Jurkat, Clone E6-1 (cell line): ENCODE data around the gene TRIM25.
A peak's percentile ranks its signal among the peaks of the same experiment; 100 is the strongest.

Experiments used
- DNase-seq: peaks from one replicate; pipeline ENCODE4 v3.0.0-alpha.2; 2011; ENCODE audit warnings: low read depth, low spot score
- H3K4me3 ChIP-seq: 2 replicates; pipeline ENCODE4 v1.5.1; 2011; ENCODE audit warnings: mild to moderate bottlenecking, low read length, control low read depth, moderate library complexity

TRIM25 gene

DNA sequence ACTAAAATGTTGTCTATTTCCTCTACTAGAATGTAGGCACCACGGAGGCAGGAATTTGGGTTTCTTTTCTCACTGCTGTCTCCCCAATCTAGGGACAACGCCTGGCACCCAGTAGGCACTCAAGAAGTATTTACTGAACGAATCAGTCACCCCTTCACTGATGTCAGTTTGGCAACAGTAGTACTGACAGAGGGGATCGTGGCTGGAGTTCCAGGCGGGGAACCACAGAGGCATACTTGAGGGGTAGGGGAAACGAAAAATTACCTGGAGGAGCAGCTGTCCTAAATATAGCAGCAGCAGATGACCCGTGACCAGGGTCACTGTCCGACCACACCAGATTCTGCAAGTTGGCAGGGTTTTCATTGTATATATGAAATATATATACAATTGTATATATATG lies 33.3 kb downstream of the TRIM25 start:
- no peak overlapping the region for H3K4me3 ChIP-seq
- no peak for DNase-seq

DNA sequence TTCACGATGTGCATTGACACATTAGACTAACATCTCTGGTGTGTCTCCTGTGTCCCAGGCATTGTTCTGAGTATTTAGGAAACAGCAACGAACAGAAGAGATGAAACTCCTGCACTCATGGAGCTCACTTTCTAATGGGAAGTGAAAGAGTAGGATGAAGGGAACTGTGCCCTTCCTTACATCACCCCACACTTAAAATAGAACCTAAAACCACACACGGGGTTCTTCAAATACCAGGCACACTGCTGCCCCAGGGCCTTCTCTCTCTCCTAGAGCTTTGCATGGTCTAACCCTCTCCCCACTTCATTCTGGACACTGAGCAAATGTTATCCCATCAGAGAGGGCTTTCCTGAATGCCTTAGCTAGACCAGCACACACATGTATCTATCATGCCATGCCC lies 33.7 kb downstream of the TRIM25 start:
- H3K4me3 ChIP-seq: no peak overlapping the region

DNA sequence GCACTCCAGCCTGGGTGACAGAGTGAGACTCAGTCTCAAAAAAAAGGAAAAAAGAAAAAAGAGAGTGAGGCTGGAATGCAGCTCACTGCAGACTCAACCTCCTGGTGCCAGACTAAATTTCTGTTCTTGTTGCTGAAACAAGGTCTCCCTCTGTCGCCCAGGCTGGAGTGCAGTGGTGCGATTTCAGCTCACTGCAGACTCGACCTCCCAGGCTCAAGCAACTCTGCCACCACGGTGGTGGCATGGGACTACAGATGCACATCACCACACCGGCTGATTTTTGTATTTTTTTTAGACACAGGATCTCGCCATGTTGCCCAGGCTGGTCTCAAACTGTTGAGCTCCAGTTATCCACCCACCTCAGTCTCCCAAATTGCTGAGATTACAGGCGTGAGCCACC lies 34.6 kb downstream of the TRIM25 start:
- DNase-seq: no peak
- no peak overlapping the region for H3K4me3 ChIP-seq

More for the DNA sequence above, 33.7 kb downstream of the TRIM25 start:
- no peak for DNase-seq

DNA sequence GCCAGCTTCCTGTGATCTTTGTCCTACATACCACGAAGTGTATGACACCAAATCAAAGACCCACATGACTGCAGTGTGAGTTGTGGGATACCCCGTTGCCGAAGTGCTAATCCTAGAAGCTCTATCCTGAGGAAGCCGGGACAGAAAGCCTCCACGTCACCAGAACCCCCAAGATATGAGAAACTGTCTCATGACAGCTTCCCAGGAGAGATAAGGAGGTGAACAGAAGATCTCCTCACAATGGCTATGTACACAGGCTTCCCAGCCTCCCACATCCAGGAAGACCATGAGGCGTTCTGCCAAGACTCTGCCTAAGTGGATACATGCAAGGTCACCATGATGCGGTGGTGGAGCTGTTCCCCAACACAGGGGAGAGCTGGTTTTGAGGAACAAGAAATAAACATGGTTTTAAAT lies 37.1 kb downstream of the TRIM25 start:
- DNase-seq: no peak
- H3K4me3 ChIP-seq: no peak overlapping the region

DNA sequence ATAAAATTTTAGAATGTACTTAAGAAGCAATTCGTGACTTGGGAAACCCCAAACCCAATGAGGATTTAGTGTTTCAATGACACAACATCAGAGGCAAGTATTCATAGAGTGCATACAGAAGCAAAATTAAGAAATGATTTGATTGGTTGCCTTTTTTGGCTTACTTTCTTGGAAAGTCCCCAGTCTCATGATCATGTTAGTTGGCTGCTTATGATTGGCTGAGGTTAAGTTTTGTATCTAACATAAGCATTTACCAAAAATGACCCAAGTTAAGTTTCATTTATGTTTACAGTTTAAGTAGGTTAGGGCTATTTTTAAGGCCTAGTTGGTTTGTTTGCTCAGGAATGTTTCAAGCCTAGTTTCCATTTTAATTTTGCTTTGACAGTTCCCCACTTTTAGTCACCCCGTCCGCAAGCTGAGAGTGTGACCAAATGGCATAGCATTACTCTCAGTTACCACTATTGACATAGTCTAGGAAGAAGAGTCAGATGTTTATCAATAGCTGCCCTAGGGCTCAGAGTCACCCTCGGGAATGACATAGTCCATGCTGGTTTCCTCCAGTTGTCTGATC lies 43.7 kb downstream of the TRIM25 start:
- H3K4me3 ChIP-seq: no peak overlapping the region
- DNase-seq: no peak

DNA sequence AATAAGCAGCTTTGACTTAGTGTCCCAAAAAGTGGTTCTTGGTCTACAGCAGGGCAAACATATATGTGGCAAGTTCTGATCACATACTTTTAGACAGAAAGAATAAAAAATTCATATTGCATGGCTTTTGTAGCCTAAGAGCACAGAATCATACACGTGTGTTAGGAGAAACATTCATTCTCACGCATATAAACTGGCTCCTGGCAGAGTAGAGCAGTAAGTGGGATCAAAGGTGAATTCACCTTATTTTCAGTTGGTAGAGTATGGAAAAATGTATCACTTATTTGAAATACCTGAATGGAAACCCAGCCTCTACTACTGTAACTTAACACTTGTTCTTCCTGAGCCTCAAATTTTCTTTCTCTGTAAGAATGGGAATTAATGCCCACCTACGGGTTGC lies 45.1 kb downstream of the TRIM25 start:
- DNase-seq: no peak
- H3K4me3 ChIP-seq: no peak overlapping the region

DNA sequence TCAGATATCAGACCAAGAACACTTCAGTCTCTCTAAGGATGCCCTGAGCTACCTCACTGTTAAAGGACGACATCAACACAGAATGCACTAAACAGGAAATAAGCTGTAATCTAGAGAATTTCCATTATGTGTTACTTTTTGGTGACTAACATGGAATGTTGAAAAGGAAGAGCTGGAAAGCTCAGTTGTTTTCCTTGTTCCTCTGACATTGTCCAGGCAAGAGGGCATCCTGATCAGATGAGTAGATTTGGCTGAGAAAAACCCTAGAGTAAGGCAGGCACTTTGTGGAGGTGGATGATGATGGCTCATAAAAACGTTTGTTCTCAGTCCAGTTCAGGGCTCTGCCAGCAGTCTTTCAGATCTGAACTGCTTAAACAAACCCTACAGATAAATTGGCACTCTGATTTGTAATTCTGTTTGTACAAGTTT lies 45.9 kb downstream of the TRIM25 start:
- no peak for DNase-seq
- H3K4me3 ChIP-seq: no peak overlapping the region

DNA sequence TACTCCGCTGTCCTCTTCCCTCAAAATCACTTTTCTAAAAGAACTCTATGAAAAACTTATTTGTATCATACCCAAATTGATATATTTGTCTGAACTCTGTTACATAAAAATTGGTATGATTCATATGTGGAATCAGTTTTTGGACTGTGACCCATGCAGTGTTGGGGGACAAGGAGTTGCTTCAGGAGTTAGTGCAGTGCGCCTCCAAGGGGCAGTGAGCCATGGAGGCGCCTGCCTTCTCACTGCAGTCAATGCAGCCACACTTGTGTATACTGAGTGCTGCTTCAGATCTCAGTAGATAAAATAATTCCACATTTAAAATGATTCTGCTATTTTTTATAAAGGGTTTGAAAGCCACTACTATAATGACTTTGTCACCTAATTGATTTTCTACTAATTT lies 47.4 kb downstream of the TRIM25 start:
- no peak for DNase-seq
- H3K4me3 ChIP-seq: no peak overlapping the region

DNA sequence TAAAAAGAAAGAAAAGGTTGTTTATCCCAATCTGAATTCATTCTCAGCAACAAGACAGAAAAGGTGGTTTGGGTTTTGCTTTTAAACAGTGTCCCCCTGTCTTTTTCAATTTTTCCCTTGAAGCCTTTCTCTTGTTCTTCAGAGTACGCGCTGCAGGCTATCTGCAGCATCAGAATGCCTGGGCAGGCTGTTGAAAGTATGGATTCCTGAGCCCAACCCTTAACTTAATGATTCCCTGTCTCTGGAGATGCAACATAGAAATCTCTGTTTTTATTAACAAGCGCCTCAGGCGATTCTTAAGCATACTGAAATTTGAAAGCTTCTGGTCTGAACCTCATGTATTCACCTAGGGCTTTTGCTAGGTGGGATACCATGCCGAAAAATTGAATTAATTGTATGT lies 47.8 kb downstream of the TRIM25 start:
- H3K4me3 ChIP-seq: no peak overlapping the region
- no peak for DNase-seq

DNA sequence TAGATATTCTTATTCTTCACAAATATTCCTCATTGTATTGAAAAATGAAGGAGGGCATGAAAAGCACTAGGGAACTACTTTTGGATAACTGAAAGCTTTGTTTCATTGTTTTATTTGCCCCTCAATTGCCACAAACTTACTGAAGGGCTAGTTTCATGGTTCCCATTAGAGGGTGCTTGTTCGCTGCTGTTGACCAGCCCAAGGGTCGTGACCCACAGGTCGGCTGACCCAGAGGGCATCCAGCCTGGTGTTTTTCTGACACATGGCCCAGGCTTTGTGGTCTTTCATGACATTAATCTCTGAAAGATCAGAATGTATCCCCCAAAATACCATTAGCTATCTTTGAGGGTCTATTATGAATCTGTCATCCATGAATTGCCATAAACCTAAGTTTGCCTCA lies 49.9 kb downstream of the TRIM25 start:
- no peak overlapping the region for H3K4me3 ChIP-seq
- DNase-seq: no peak

DNA sequence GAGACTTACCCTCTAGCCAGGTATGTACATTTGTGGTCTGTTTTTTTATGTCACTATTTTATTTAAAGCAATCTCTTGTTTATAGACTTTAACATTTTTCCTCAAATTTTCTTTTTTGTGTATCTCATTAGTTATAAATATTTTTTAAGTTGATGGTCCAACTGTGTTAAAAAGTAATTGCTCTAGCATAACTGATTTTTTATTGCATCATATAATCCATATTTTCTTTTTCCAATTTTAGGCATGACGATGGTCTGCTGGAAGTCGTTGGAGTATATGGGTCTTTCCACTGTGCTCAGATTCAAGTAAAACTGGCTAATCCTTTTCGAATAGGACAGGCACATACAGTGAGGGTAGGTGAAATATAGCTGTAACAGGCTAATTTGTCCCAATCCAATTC lies 52.0 kb downstream of the TRIM25 start:
- H3K4me3 ChIP-seq: no peak overlapping the region

DNA sequence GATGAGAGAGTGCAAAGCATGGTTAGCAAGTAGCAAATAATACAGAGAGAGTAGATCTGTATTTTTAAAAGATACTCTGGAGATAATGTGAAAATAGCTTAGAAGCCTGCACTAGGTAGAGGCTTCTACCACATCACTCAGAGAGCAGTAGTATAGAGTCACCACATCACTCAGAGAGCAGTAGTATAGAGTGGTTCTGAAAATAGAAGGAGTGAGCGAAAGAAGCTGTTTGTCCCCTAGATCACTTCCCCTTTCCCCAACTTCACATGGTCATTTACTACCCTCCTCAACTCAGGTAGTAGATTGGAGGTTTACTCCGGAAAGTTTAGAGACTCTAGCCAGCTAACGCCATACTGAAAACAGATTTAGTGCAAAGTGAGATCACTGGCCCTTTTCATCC lies 62.8 kb downstream of the TRIM25 start:
- peak; percentile 69 for DNase-seq

More for the DNA sequence above, 52.0 kb downstream of the TRIM25 start:
- no peak for DNase-seq

DNA sequence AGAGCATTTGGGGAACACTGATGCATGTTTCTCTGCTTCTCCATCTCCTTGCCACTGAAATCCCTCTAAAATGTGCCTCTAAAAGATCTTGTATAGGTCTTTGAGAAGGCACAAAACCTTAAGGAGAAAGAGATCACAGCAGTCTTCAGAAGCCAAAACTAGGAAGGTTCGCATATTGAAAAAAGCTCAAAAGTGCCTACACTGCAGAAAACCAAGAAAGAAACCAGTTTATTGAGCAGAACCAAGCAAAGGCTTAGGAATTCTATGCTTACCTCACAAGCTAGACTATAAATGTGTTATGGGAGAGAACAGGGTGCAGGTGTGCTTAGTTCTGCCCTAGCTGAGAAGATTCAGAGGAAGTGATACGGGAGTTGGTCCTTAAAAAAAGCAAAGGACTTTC lies 63.3 kb downstream of the TRIM25 start:
- DNase-seq: no peak
- H3K4me3 ChIP-seq: no peak overlapping the region

More for the DNA sequence above, 62.8 kb downstream of the TRIM25 start:
- H3K4me3 ChIP-seq: no peak overlapping the region

DNA sequence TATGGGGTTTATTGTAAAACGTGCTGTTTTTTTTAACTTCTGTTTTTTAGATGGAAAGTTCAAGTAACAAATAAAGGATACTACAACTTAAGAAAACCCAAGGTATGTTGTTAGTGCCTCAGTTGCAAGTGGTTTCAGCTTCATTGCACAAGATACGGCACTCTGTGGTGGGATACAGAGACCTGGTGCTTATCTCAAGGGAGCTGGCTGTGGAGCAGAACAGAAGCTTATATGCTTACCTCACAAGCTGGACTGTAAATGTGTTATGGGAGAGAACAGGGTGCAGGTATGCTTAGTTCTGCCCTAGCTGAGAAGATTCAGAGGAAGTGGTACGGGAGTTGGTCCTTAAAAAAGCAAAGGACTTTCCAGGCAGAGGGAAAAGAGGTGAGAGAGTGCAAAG lies 64.7 kb downstream of the TRIM25 start:
- no peak for DNase-seq
- H3K4me3 ChIP-seq: no peak overlapping the region

DNA sequence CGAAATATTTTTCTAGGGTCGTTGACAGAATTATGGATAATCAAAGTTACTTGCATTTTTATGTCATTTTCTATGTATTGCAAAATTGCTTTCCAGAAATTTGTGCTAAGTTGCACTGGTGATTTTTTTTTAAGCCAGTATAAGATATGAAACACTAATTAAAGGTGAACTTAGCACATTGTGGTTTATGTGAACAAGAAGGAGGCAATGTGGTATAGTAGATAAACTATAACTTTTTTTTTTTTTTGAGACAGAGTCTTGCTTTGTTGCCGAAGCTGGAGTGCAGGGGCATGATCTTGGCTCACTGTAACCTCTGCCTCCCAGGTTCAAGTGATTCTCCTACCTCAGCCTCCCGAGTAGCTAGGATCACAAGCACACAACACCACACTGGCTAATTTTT lies 66.7 kb downstream of the TRIM25 start:
- no peak overlapping the region for H3K4me3 ChIP-seq
- DNase-seq: peak; percentile 37

DNA sequence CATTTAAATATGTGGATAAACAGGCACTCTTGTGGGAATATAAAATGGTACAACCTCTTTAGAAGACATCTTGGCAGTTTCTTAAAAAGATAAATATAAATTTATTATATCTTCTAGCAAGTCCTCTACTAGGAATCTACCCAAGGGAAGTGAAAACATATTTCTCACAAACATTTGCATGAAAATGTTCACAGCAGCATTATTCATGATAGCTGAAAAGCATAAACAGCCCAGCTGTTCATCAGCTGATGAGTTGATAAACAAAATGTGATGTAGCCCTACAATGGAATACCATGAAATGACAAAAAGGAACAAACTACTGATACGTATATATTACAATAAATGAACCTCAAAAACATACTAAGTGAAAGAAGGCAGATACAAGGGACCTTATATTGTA lies 67.9 kb downstream of the TRIM25 start:
- no peak overlapping the region for H3K4me3 ChIP-seq
- DNase-seq: no peak

DNA sequence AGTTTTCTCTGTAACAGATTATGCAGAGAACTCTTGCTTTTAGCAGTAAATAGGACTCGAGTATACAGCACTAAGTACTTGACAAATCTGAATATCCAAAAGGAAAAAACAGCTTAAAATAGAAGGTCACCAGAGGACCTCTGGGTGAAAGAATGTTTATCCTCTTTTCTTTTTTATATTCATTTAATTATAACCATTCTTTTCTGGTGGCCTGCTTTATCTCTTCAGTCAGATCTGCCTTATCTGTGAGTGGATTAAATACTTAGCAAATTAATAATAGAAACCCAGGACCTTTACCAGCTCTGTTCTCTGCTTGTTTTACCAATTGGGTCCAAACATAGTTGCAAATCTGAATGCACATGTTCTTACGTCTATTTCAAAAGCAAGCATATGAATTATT lies 71.3 kb downstream of the TRIM25 start:
- no peak overlapping the region for H3K4me3 ChIP-seq
- no peak for DNase-seq

DNA sequence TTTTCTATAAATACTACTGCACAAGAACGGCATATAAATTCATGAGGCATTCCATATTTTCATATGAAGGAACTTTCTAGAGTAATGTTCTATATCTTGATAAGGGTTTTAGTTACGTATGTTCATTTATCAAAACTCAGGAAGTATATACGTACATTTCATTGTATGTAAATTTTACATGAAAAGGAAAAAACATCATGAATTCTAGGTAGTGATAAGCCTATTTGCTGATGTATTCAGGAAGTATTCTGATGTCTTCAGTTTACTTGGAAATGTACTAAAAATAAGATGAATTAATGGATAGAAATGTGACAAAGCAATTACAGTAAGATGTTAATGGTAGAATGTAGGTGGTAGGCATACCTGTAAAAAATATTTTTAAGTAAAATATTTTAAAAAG lies 75.2 kb downstream of the TRIM25 start:
- no peak overlapping the region for H3K4me3 ChIP-seq
- DNase-seq: no peak
